Spleen (tissue), 11 donors: Measurements from ENCODE around the gene TEX28. TPM values are rescaled to one million over a fixed set of nuclear protein-coding genes. Genes with fewer than 3 reads are reported as not detected.
"Not testable (repeated sequence)": the region's sequence is repeated elsewhere in the genome, so short reads cannot be mapped to it uniquely, and the experiment has no call there.

Source experiments
- DNase-seq: peaks from one replicate; pipeline ENCODE4 v3.0.0-alpha.2; 2020
- H3K27ac ChIP-seq, 8 donors: fragments of 200-600 bp; sonication (generic) in 7 of 8; 1 replicate in 4 of 8; 2 replicates in 4 of 8; pipeline versions ENCODE4 v1.5.0 to v1.8.0; 2016 to 2021; ENCODE audit warnings: inconsistent platforms in 4 of 8, mild to moderate bottlenecking in 4 of 8, moderate library complexity in 1 of 8
- H3K27me3 ChIP-seq, 7 donors: fragments of 200-600 bp; sonication (generic) in 6 of 7; replicated peaks in 1 of 7; 1 replicate in 4 of 7; 2 replicates in 3 of 7; pipeline versions ENCODE4 v1.5.0 to v1.8.0; 2016 to 2021; ENCODE audit warnings: inconsistent platforms in 3 of 7, mild to moderate bottlenecking in 1 of 7
- H3K36me3 ChIP-seq, 6 donors: fragments of 200-600 bp; sonication (generic) in 5 of 6; 1 replicate in 4 of 6; 2 replicates in 2 of 6; pipeline versions ENCODE4 v1.5.0 to v1.8.0; 2016 to 2021; ENCODE audit warnings: inconsistent platforms in 2 of 6
- H3K4me1 ChIP-seq, 6 donors: fragments of 200-600 bp; sonication (generic) in 5 of 6; 1 replicate in 3 of 6; 2 replicates in 3 of 6; pipeline versions ENCODE4 v1.5.0 to v1.8.0; 2016 to 2021; ENCODE audit warnings: inconsistent platforms in 3 of 6
- H3K4me3 ChIP-seq, 8 donors: fragments of 200-600 bp; sonication (generic) in 7 of 8; 1 replicate in 4 of 8; 2 replicates in 4 of 8; pipeline versions ENCODE4 v1.5.0 to v1.8.0; 2016 to 2021; ENCODE audit warnings: inconsistent platforms in 4 of 8, mild to moderate bottlenecking in 4 of 8, moderate library complexity in 2 of 8
- H3K9me3 ChIP-seq, 8 donors: fragments of 200-600 bp; sonication (generic) in 7 of 8; 1 replicate in 4 of 8; 2 replicates in 4 of 8; pipeline versions ENCODE4 v1.5.0 to v1.8.0; 2016 to 2021; ENCODE audit warnings: inconsistent platforms in 4 of 8
- CTCF ChIP-seq, 11 experiments: fragments of 200-600 bp in 7 of 11; fragments of 450-650 bp in 4 of 11; sonication (generic) in 4 of 11; IDR thresholded peaks in 8 of 11; conservative IDR thresholded peaks in 3 of 11; 1 replicate in 7 of 11; 2 replicates in 4 of 11; pipeline versions ENCODE4 v1.4.0 to v1.8.0; 2016 to 2021; ENCODE audit warnings: antibody characterized with exemption in 11 of 11, inconsistent platforms in 4 of 11, mild to moderate bottlenecking in 1 of 11
- POLR2A ChIP-seq, 3 donors: fragments of 450-650 bp; IDR thresholded peaks; one replicate each; pipeline ENCODE4 v1.5.1; 2017; ENCODE audit warnings: antibody characterized with exemption in 3 of 3, mild to moderate bottlenecking in 1 of 3
- POLR2AphosphoS5 ChIP-seq, 3 donors: sonication (generic); formaldehyde crosslinking; IDR thresholded peaks; one replicate each; pipeline ENCODE4 v1.5.1; 2017; ENCODE audit warnings: antibody characterized with exemption in 3 of 3
- WGBS, 5 donors: extraction: QIAGEN DNeasy Blood & Tissue Kit in 3 of 5; methylation state at CpG; one replicate each; pipeline versions ENCODE4 v1.1.5 to v1.1.7; 2013 to 2018; 5-methylcytosine and 5-hydroxymethylcytosine counted together
- intact Hi-C: fragments of 100-400 bp; cut with DNase I; formaldehyde crosslinking; loops from one replicate; pipeline ENCODE4 v1.15.0; 2023; ENCODE audit warnings: low total_unique reads
- polyA plus RNA-seq, 3 donors: library from polyadenylated mRNA; stranded (reverse); fragments of 200-250 nt; gene quantifications; one replicate each; pipeline ENCODE4 v1.2.1, GENCODE V29; 2013
- total RNA-seq, 7 donors: library from RNA; depleted of rRNA in 3 of 7; stranded (reverse); fragments of >200 nt in 3 of 7; fragmentation: NEBNext Ultra II Directional in 4 of 7; extraction: Animal tissue kit (Norgen Biotek cat#: 25700) in 4 of 7; gene quantifications; one replicate each; pipeline versions ENCODE4 v1.1.0 to v1.2.1, GENCODE V29; 2016 to 2021
- donor health status: healthy with polysubstance abuse.
- donor health status: DM: no; HTN: no; CAD: no; lungs with moderate emphysema.
- donor health status: DM: no; HTN: no; CAD: no.
- donor health status: Bipolar disorder and iron deficiency.
- donor health status: healthy.
- donor health status: DM: no; HTN: no; CAD: no.
- donor health status: DM: yes; HTN: yes; CAD: no.

Gene TEX28
- total and polyA plus RNA-seq, 10 donors = not detected

GRCh38 chrX:154300816-154301215 lies 5.9 kb upstream of the TEX28 start:
- TF ChIP-seq CTCF (IDR thresholded peaks at IDR 0.05 in 8 of 11, conservative IDR thresholded peaks at IDR 0.05 in 3 of 11) (no peak), POLR2A (IDR thresholded peaks at IDR 0.05) (no peak), POLR2AphosphoS5 (IDR thresholded peaks at IDR 0.05) (no peak)
- H3K36me3 ChIP-seq = no peaks in the 10 kb centered on the region
- no peaks in the 10 kb centered on the region for H3K9me3 ChIP-seq
- peak overlapping the region in 4 of 8 donors; percentile 8 to 80 (median 63) for H3K27ac ChIP-seq
- no peaks in the 10 kb centered on the region for H3K27me3 ChIP-seq
- WGBS, 5 donors = 64 to 86% (median 85%) methylated on average over 8 of the region's 8 CpGs
- H3K4me3 ChIP-seq = peak overlapping the region in 1 of 8 donors; percentile 23
- peaks cover 0 to 28% (median 0%) of the 10 kb centered on the region in 6 donors for H3K4me1 ChIP-seq
- intact Hi-C loops = no loop called here
- DNase-seq = peak; percentile 70

GRCh38 chrX:154298312-154298711 lies 3.4 kb upstream of the TEX28 start:
- DNase-seq = peak; percentile 66
- Histone ChIP-seq H3K36me3 (no peaks in the 10 kb centered on the region), H3K27me3 (no peaks in the 10 kb centered on the region), H3K27ac (peak overlapping the region in 3 of 8 donors; percentile 26 to 65 (median 41)), H3K9me3 (no peaks in the 10 kb centered on the region), H3K4me3 (no peak overlapping the region), H3K4me1 (peaks cover 0 to 14% (median 0%) of the 10 kb centered on the region in 6 donors)
- intact Hi-C loops = no loop called here
- WGBS, 5 donors = 48 to 72% (median 68%) methylated on average over 7 of the region's 7 CpGs
- no peak for TF ChIP-seq POLR2A (IDR thresholded peaks at IDR 0.05)
- no peak for TF ChIP-seq CTCF (IDR thresholded peaks at IDR 0.05 in 8 of 11, conservative IDR thresholded peaks at IDR 0.05 in 3 of 11)
- peak in 1 of 3 donors; percentile 13 for TF ChIP-seq POLR2AphosphoS5 (IDR thresholded peaks at IDR 0.05)

- Histone ChIP-seq H3K4me3 (no peak overlapping the region), H3K4me1 (peaks cover 0 to 14% (median 0%) of the 10 kb centered on the region in 6 donors), H3K36me3 (no peaks in the 10 kb centered on the region), H3K27ac (no peak overlapping the region), H3K27me3 (no peaks in the 10 kb centered on the region), H3K9me3 (no peaks in the 10 kb centered on the region)
- TF ChIP-seq CTCF (IDR thresholded peaks at IDR 0.05 in 8 of 11, conservative IDR thresholded peaks at IDR 0.05 in 3 of 11) (no peak), POLR2AphosphoS5 (IDR thresholded peaks at IDR 0.05) (no peak), POLR2A (IDR thresholded peaks at IDR 0.05) (no peak)
- intact Hi-C loops = no loop called here
- 78 to 94% (median 90%) methylated on average over 9 to 18 of the region's 18 CpGs for WGBS, 5 donors
- peak; percentile 62 for DNase-seq
Measured at GRCh38 chrX:154296731-154297130, 1.8 kb upstream of the TEX28 start.

GRCh38 chrX:154295664-154296310 lies 863 bp upstream of the TEX28 start, which contains the start of gene TKTL1:
TSS of gene TKTL1 (plus strand) at chrX:154295795. CDS start at chrX:154295860, 65 bp downstream.
- H3K27ac ChIP-seq = no peak within 1 kb of the TSS
- intact Hi-C loops = no loop called here
- WGBS, 5 donors = 94 to 96% (median 95%) methylated on average over 21 to 37 of the region's 37 CpGs
- TF ChIP-seq POLR2AphosphoS5 (IDR thresholded peaks at IDR 0.05) (no peak), CTCF (IDR thresholded peaks at IDR 0.05 in 8 of 11, conservative IDR thresholded peaks at IDR 0.05 in 3 of 11) (no peak), POLR2A (IDR thresholded peaks at IDR 0.05) (no peak)
- DNase-seq = peak; percentile 62
- H3K4me3 ChIP-seq = no peak within 1 kb of the TSS
- H3K9me3 ChIP-seq = no peaks in the 10 kb centered on the region
- H3K27me3 ChIP-seq = no peaks in the 10 kb centered on the region
- peaks cover 0 to 14% (median 0%) of the 10 kb centered on the region in 6 donors for H3K4me1 ChIP-seq
- no peaks in the 10 kb centered on the region for H3K36me3 ChIP-seq

- H3K27ac ChIP-seq, H3K4me1 ChIP-seq, H3K9me3 ChIP-seq, H3K36me3 ChIP-seq, H3K4me3 ChIP-seq, H3K27me3 ChIP-seq, DNase-seq, intact Hi-C loops: not testable (repeated sequence)
- no CpG with 5 or more reads among the region's 10 CpGs for WGBS, 5 donors
Measured at GRCh38 chrX:154286406-154286805, 8.5 kb downstream of the TEX28 start.

- WGBS, 5 donors = no CpG with 5 or more reads among the region's 23 CpGs
- H3K27ac ChIP-seq, H3K4me3 ChIP-seq, intact Hi-C loops, DNase-seq, H3K27me3 ChIP-seq, H3K9me3 ChIP-seq, H3K4me1 ChIP-seq, H3K36me3 ChIP-seq: not testable (repeated sequence)
Measured at GRCh38 chrX:154284489-154285338, 10.2 kb downstream of the TEX28 start.
